HepG2 (cell line): ENCODE results near the gene PTMA. TPM values are rescaled to one million over a fixed set of nuclear protein-coding genes. Genes with fewer than 3 reads are reported as not detected.
A peak's percentile ranks its signal among the peaks of the same experiment; 100 is the strongest.

ENCODE experiments used
- E2F5 ChIP-seq: sonication (generic); formaldehyde crosslinking; conservative IDR thresholded peaks from 2 replicates; pipeline ENCODE4 v1.4.0; 2020; ENCODE audit warnings: missing genetic modification reagents
- ELK4 ChIP-seq: sonication (generic); formaldehyde crosslinking; IDR thresholded peaks from 2 replicates; pipeline ENCODE4 v1.9.0; 2021; ENCODE audit warnings: missing genetic modification reagents, borderline replicate concordance
- FIP1L1 ChIP-seq: fragments of 200-400 bp; formaldehyde crosslinking; IDR thresholded peaks from 2 replicates; pipeline ENCODE4 v1.6.1; 2018; ENCODE audit warnings: low read depth, mild to moderate bottlenecking, low read length, moderate library complexity, borderline replicate concordance; ENCODE audit not compliant: insufficient read depth
- GTF3A ChIP-seq: sonication (generic); formaldehyde crosslinking; conservative IDR thresholded peaks from 2 replicates; pipeline ENCODE4 v1.4.0; 2020; ENCODE audit warnings: mild to moderate bottlenecking, missing genetic modification reagents
- HDAC2 ChIP-seq: sonication (generic); formaldehyde crosslinking; IDR thresholded peaks from 2 replicates; pipeline ENCODE4 v1.4.0; 2020; ENCODE audit warnings: missing genetic modification reagents
- ISL2 ChIP-seq: sonication (generic); formaldehyde crosslinking; IDR thresholded peaks from 2 replicates; pipeline ENCODE4 v1.5.0; 2020; ENCODE audit warnings: missing genetic modification reagents
- MXI1 ChIP-seq: IDR thresholded peaks from 3 replicates; pipeline ENCODE4 v1.6.1; 2012; ENCODE audit warnings: low read depth, low read length, inconsistent platforms, borderline replicate concordance
- RAD21 ChIP-seq: fragments of 450-650 bp; formaldehyde crosslinking; IDR thresholded peaks from 2 replicates; pipeline ENCODE4 v1.5.0; 2020; ENCODE audit warnings: mild to moderate bottlenecking
- SALL1 ChIP-seq: sonication (generic); formaldehyde crosslinking; IDR thresholded peaks from 2 replicates; pipeline ENCODE4 v1.8.0; 2022; ENCODE audit warnings: mild to moderate bottlenecking, missing genetic modification reagents
- SMAD3 ChIP-seq: sonication (generic); formaldehyde crosslinking; IDR thresholded peaks from 2 replicates; pipeline ENCODE4 v1.4.0; 2020; ENCODE audit warnings: missing genetic modification reagents
- TRIM22 ChIP-seq: fragments of 450-650 bp; IDR thresholded peaks from 2 replicates; pipeline ENCODE4 v1.6.1; 2017
- XBP1 ChIP-seq: sonication (generic); formaldehyde crosslinking; IDR thresholded peaks from 2 replicates; pipeline ENCODE4 v1.5.0; 2020; ENCODE audit warnings: missing genetic modification reagents
- ZNF232 ChIP-seq: sonication (generic); formaldehyde crosslinking; IDR thresholded peaks from 2 replicates; pipeline ENCODE4 v1.4.0; 2020; ENCODE audit warnings: missing genetic modification reagents, borderline replicate concordance
- ZNF598 ChIP-seq: sonication (generic); formaldehyde crosslinking; IDR thresholded peaks from 2 replicates; pipeline ENCODE4 v1.5.1; 2020; ENCODE audit warnings: mild to moderate bottlenecking, missing genetic modification reagents, borderline replicate concordance
- ZNF619 ChIP-seq: sonication (generic); formaldehyde crosslinking; IDR thresholded peaks from 2 replicates; pipeline ENCODE4 v1.4.0; 2020; ENCODE audit warnings: mild to moderate bottlenecking, missing genetic modification reagents
- ZNF670 ChIP-seq: sonication (generic); formaldehyde crosslinking; IDR thresholded peaks from 2 replicates; pipeline ENCODE4 v1.8.0; 2022; ENCODE audit warnings: mild to moderate bottlenecking, missing genetic modification reagents, borderline replicate concordance
- ZNF678 ChIP-seq: sonication (generic); formaldehyde crosslinking; IDR thresholded peaks from 2 replicates; pipeline ENCODE4 v1.4.0; 2020; ENCODE audit warnings: mild to moderate bottlenecking, missing genetic modification reagents
- ZNF761 ChIP-seq: sonication (generic); formaldehyde crosslinking; conservative IDR thresholded peaks from 2 replicates; pipeline ENCODE4 v1.4.0; 2020; ENCODE audit warnings: mild to moderate bottlenecking, missing genetic modification reagents
- ZNF775 ChIP-seq: sonication (generic); formaldehyde crosslinking; IDR thresholded peaks from 2 replicates; pipeline ENCODE4 v1.4.0; 2020; ENCODE audit warnings: missing genetic modification reagents, mild to moderate bottlenecking, moderate library complexity, borderline replicate concordance
- ZNF792 ChIP-seq: IDR thresholded peaks from 2 replicates; pipeline ENCODE4 v1.6.1; 2016
- ZSCAN12 ChIP-seq: sonication (generic); formaldehyde crosslinking; IDR thresholded peaks from 2 replicates; pipeline ENCODE4 v1.9.0; 2021; ENCODE audit warnings: mild to moderate bottlenecking, missing genetic modification reagents
- polyA plus RNA-seq, 8 experiments: library from polyadenylated mRNA; depleted of rRNA in 3 of 8; stranded (reverse) in 7 of 8; unstranded in 1 of 8; fragments of >200 nt; fragmentation: Illumina TruSeq in 4 of 8; extraction: Trizol in 4 of 8; gene quantifications; 2 replicates each; pipeline versions ENCODE4 v1.2.1 to v1.2.3, GENCODE V29; 2011 to 2016; ENCODE audit warnings: low read depth in 4 of 8, missing spikeins in 1 of 8, mixed read lengths in 1 of 8; ENCODE audit not compliant: insufficient read depth in 1 of 8
- total RNA-seq, 5 experiments: library from RNA; depleted of rRNA; stranded (reverse); fragments of >200 nt; fragmentation: Illumina TruSeq; extraction: Trizol; gene quantifications; 2 replicates each; pipeline ENCODE4 v1.2.3, GENCODE V29; 2016; ENCODE audit warnings: low read depth in 1 of 5
- TF ChIP-seq, protein P1 (sequence below): sonication (generic); formaldehyde crosslinking; IDR thresholded peaks from 2 replicates; pipeline ENCODE4 v1.5.1; 2020; ENCODE audit warnings: mild to moderate bottlenecking, missing genetic modification reagents

PTMA gene
- total and polyA plus RNA-seq, 2 of the 13 experiments (the other 11 are each of a cell fraction or from before 2014, with no cell fraction given): 190 to 1,086 TPM

- TF ChIP-seq XBP1 (no peak), FIP1L1 (0 out of 2 replicates have a peak, but pooled peaks have one; percentile 70), TRIM22 (no peak), ZNF678 (CRISPR knock-in tag) (no peak), SALL1 (CRISPR knock-in tag) (peak; percentile 85), SMAD3 (CRISPR knock-in tag) (peak; percentile 89), ZNF619 (CRISPR knock-in tag) (no peak), ELK4 (CRISPR knock-in tag) (no peak), GTF3A (CRISPR knock-in tag) (no peak), ZNF598 (CRISPR knock-in tag) (peak; percentile 88; the same call in 1 of the 2 replicates), RAD21 (peak; percentile 95), ZNF761 (no peak), HDAC2 (peak; percentile 77), ZNF792 (CRISPR knock-in tag) (peak; percentile 60; the same call in 1 of the 2 replicates), ZNF670 (CRISPR knock-in tag) (no peak), ZSCAN12 (CRISPR knock-in tag) (no peak), ZNF232 (no peak), E2F5 (CRISPR knock-in tag) (0 out of 2 replicates have a peak, but pooled peaks have one; percentile 25), ISL2 (CRISPR knock-in tag) (peak; percentile 46; the same call in 1 of the 2 replicates), MXI1 (peak; percentile 73; the same call in 1 of the 3 replicates), ZNF775 (CRISPR knock-in tag) (no peak)
- TF ChIP-seq, protein P1, sequence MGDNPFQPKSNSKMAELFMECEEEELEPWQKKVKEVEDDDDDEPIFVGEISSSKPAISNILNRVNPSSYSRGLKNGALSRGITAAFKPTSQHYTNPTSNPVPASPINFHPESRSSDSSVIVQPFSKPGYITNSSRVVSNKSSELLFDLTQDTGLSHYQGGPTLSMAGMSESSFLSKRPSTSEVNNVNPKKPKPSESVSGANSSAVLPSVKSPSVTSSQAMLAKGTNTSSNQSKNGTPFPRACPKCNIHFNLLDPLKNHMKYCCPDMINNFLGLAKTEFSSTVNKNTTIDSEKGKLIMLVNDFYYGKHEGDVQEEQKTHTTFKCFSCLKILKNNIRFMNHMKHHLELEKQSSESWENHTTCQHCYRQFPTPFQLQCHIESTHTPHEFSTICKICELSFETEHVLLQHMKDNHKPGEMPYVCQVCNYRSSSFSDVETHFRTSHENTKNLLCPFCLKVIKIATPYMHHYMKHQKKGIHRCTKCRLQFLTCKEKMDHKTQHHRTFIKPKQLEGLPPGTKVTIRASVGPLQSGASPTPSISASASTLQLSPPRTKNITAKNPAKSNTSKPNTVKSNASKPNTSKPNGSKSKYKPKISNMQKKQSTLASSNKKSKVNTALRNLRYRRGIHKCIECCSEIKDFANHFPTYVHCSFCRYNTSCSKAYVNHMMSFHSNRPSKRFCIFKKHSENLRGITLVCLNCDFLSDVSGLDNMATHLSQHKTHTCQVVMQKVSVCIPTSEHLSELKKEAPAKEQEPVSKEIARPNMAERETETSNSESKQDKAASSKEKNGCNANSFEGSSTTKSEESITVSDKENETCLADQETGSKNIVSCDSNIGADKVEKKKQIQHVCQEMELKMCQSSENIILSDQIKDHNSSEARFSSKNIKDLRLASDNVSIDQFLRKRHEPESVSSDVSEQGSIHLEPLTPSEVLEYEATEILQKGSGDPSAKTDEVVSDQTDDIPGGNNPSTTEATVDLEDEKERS: peak; percentile 88; the same call in 1 of the 2 replicates
Measured at GRCh38 chr2:231713730-231714638, 5.7 kb downstream of the PTMA start (continued).
